Smooth muscle cell (in vitro differentiated cells): ENCODE data around the gene LHX2. TPM values are rescaled to one million over a fixed set of nuclear protein-coding genes. Genes with fewer than 3 reads are reported as not detected.

ENCODE experiments used
- DNase-seq: peaks from one replicate; lab custom pipeline; 2025; ENCODE audit not compliant: unreplicated experiment; lab: John Stamatoyannopoulos, UW
- H2AFZ ChIP-seq: fragments of 200-600 bp; sonication (generic); 2 replicates; pipeline ENCODE4 v1.6.0; 2016; ENCODE audit warnings: antibody characterized with exemption, low read depth, mild to moderate bottlenecking
- H3F3A ChIP-seq: fragments of 200-600 bp; sonication (generic); 2 replicates; pipeline ENCODE4 v1.6.0; 2017; ENCODE audit warnings: antibody characterized with exemption, low read depth
- H3K27ac ChIP-seq: fragments of 200-600 bp; sonication (generic); 2 replicates; pipeline ENCODE4 v1.5.1; 2016; ENCODE audit warnings: low read depth, mild to moderate bottlenecking
- H3K27me3 ChIP-seq: fragments of 200-600 bp; sonication (generic); 2 replicates; pipeline ENCODE4 v1.6.1; 2016; ENCODE audit warnings: low read depth, mild to moderate bottlenecking
- H3K36me3 ChIP-seq: fragments of 200-600 bp; sonication (generic); 2 replicates; pipeline ENCODE4 v1.5.1; 2016; ENCODE audit warnings: low read depth
- H3K4me1 ChIP-seq: fragments of 200-600 bp; sonication (generic); 2 replicates; pipeline ENCODE4 v1.5.1; 2016; ENCODE audit warnings: low read depth
- H3K4me2 ChIP-seq: fragments of 200-600 bp; sonication (generic); 2 replicates; pipeline ENCODE4 v1.6.0; 2016; ENCODE audit warnings: mild to moderate bottlenecking
- H3K4me3 ChIP-seq: fragments of 200-600 bp; sonication (generic); 2 replicates; pipeline ENCODE4 v1.5.1; 2016; ENCODE audit warnings: mild to moderate bottlenecking
- H3K79me2 ChIP-seq: fragments of 200-600 bp; sonication (generic); 2 replicates; pipeline ENCODE4 v1.6.0; 2016; ENCODE audit warnings: low read depth, mild to moderate bottlenecking
- H3K9ac ChIP-seq: fragments of 200-600 bp; sonication (generic); 2 replicates; pipeline ENCODE4 v1.6.0; 2016; ENCODE audit warnings: low read depth
- H3K9me3 ChIP-seq: fragments of 200-600 bp; sonication (generic); replicated peaks from 2 replicates; pipeline ENCODE4 v1.5.1; 2016; ENCODE audit warnings: low read depth
- H4K20me1 ChIP-seq: fragments of 200-600 bp; sonication (generic); 2 replicates; pipeline ENCODE4 v1.6.0; 2016; ENCODE audit warnings: low read depth
- CTCF ChIP-seq: fragments of 200-600 bp; sonication (generic); IDR thresholded peaks from 2 replicates; pipeline ENCODE4 v1.5.1; 2017; ENCODE audit warnings: borderline replicate concordance, mild to moderate bottlenecking, antibody characterized with exemption; ENCODE audit not compliant: insufficient read depth, poor library complexity, severe bottlenecking
- WGBS: methylation state at CpG from one replicate; pipeline ENCODE4 v1.1.7; 2016; ENCODE audit warnings: low lambda C conversion rate; 5-methylcytosine and 5-hydroxymethylcytosine counted together
- polyA plus RNA-seq: library from polyadenylated mRNA; unstranded; fragments of >200 nt; fragmentation: Nextera tagmentation; extraction: Ambion mirVana; gene quantifications from 2 replicates; pipeline ENCODE4 v1.2.1, GENCODE V29; 2016
- total RNA-seq: library from RNA; depleted of rRNA; stranded (reverse); fragments of >200 nt; gene quantifications from 2 replicates; pipeline ENCODE4 v1.2.3, GENCODE V29; 2014

The LHX2 gene
- total and polyA plus RNA-seq, 2 experiments from 2014 or later, result not detected

- no peak for DNase-seq
- Histone ChIP-seq H3K36me3 (no peaks in the 10 kb centered on the region), H3K9ac (no peak overlapping the region), H3K79me2 (no peaks in the 10 kb centered on the region), H4K20me1 (peaks cover 5% of the 10 kb centered on the region), H3K27me3 (peaks cover 100% of the 10 kb centered on the region), H3K27ac (no peak overlapping the region), H3F3A (no peaks in the 10 kb centered on the region), H3K4me3 (no peak overlapping the region), H3K9me3 (no peaks in the 10 kb centered on the region), H2AFZ (no peak overlapping the region), H3K4me1 (peaks cover 85% of the 10 kb centered on the region), H3K4me2 (no peak overlapping the region)
- no peak for TF ChIP-seq CTCF
- WGBS, result 5% methylated on average over 13 of the region's 13 CpGs
Measured at GRCh38 chr9:124006448-124007361, 4.9 kb upstream of the LHX2 start.

GRCh38 chr9:124007565-124008302, 3.8 kb upstream of the LHX2 start:
- no peaks in the 10 kb centered on the region for H3F3A ChIP-seq
- H3K4me3 ChIP-seq, result no peak overlapping the region
- H2AFZ ChIP-seq, result no peak overlapping the region

DNA sequence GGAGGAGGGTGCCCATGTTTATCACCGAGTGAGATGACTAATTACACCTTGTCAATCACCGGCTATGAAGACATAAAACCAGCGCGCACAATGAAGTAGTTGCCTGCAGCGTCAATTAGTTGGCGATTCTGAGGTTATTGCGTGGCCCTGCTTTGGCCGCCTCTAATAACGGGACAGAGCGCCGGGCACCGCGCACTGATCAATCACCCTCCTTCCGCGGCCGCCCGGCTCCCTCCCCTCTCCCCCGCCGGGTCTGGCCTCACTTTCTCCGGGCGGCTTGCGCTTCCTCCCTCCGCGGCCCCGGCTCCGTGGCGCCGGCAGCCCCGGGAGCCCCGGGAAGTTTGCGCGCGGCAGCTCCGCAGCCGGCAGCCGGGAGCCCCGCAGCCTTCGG, 3.3 kb upstream of the LHX2 start:
- H2AFZ ChIP-seq, result no peak overlapping the region
- H3F3A ChIP-seq, result no peaks in the 10 kb centered on the region
- H3K79me2 ChIP-seq, result no peaks in the 10 kb centered on the region
- no peak overlapping the region for H3K27ac ChIP-seq
- under 1% methylated on average over 36 of the region's 38 CpGs for WGBS
- H3K4me2 ChIP-seq, result peak overlapping the region; percentile 57
- peaks cover 100% of the 10 kb centered on the region for H3K27me3 ChIP-seq
- H3K4me3 ChIP-seq, result no peak overlapping the region
- peaks cover 7% of the 10 kb centered on the region for H4K20me1 ChIP-seq
- TF ChIP-seq CTCF, result no peak
- no peak for DNase-seq
- H3K9ac ChIP-seq, result no peak overlapping the region
- H3K36me3 ChIP-seq, result no peaks in the 10 kb centered on the region
- peaks cover 71% of the 10 kb centered on the region for H3K4me1 ChIP-seq
- H3K9me3 ChIP-seq, result no peaks in the 10 kb centered on the region

More at GRCh38 chr9:124007565-124008302, 3.8 kb upstream of the LHX2 start:
- Histone ChIP-seq H3K4me2 (peak overlapping the region; percentile 57), H3K9me3 (no peaks in the 10 kb centered on the region), H3K4me1 (peaks cover 76% of the 10 kb centered on the region), H3K79me2 (no peaks in the 10 kb centered on the region), H3K36me3 (no peaks in the 10 kb centered on the region), H3K9ac (no peak overlapping the region), H3K27me3 (peaks cover 100% of the 10 kb centered on the region), H4K20me1 (peaks cover 5% of the 10 kb centered on the region), H3K27ac (no peak overlapping the region)
- no peak for DNase-seq
- no peak for TF ChIP-seq CTCF
- whole genome bisulfite sequencing, result 3% methylated on average over 25 of the region's 25 CpGs
